Fibroblast of skin of abdomen (primary cell): ENCODE measurements around the gene IQGAP3.

Experiments used
- DNase-seq: peaks from one replicate; pipeline ENCODE4 v3.0.0-alpha.2; 2013

Gene IQGAP3

GRCh38 chr1:156539818-156540355, 32.5 kb downstream of the IQGAP3 start:
- no peak for DNase-seq

- no peak for DNase-seq
Observed at GRCh38 chr1:156538711-156539440, 33.5 kb downstream of the IQGAP3 start.

- no peak for DNase-seq
Observed at GRCh38 chr1:156537027-156537426, 35.3 kb downstream of the IQGAP3 start.

GRCh38 chr1:156534424-156535060, 37.8 kb downstream of the IQGAP3 start:
- no peak for DNase-seq

GRCh38 chr1:156533568-156534220, 38.7 kb downstream of the IQGAP3 start:
- no peak for DNase-seq

- no peak for DNase-seq
Observed at GRCh38 chr1:156532374-156532773, 40.0 kb downstream of the IQGAP3 start.

GRCh38 chr1:156530006-156530405, 42.4 kb downstream of the IQGAP3 start:
- DNase-seq, result no peak

GRCh38 chr1:156528875-156529425, 43.4 kb downstream of the IQGAP3 start:
- DNase-seq, result no peak

- DNase-seq, result no peak
Observed at GRCh38 chr1:156528231-156528630, 44.1 kb downstream of the IQGAP3 start.

- no peak for DNase-seq
Observed at GRCh38 chr1:156527584-156527983, 44.8 kb downstream of the IQGAP3 start.

- no peak for DNase-seq
Observed at GRCh38 chr1:156525856-156526489, 46.4 kb downstream of the IQGAP3 start.

GRCh38 chr1:156525071-156525501, 47.3 kb downstream of the IQGAP3 start:
- DNase-seq, result no peak

GRCh38 chr1:156524481-156524869, 47.9 kb downstream of the IQGAP3 start:
- no peak for DNase-seq

GRCh38 chr1:156523801-156524480, 48.4 kb downstream of the IQGAP3 start:
- DNase-seq, result no peak

- DNase-seq, result no peak
Observed at GRCh38 chr1:156522443-156522970, 49.9 kb downstream of the IQGAP3 start.

- no peak for DNase-seq
Observed at GRCh38 chr1:156517748-156518147, 54.6 kb downstream of the IQGAP3 start.

GRCh38 chr1:156516821-156517220, 55.5 kb downstream of the IQGAP3 start:
- DNase-seq, result no peak

GRCh38 chr1:156515956-156516355, 56.4 kb downstream of the IQGAP3 start:
- DNase-seq, result no peak

- DNase-seq, result peak; percentile 25
Observed at GRCh38 chr1:156513185-156513584, 59.2 kb downstream of the IQGAP3 start.

GRCh38 chr1:156511644-156512043, 60.7 kb downstream of the IQGAP3 start:
- peak; percentile 33 for DNase-seq

GRCh38 chr1:156510709-156511108, 61.7 kb downstream of the IQGAP3 start:
- DNase-seq, result peak; percentile 87
